NCI-H146 treated with DMSO at 0.1 percent for 48 hours (cell line): ENCODE measurements around the gene LY6G6D.
A peak's percentile ranks its signal among the peaks of the same experiment; 100 is the strongest.

Experiments used
- DNase-seq: peaks from one replicate; lab custom pipeline; 2025; ENCODE audit not compliant: unreplicated experiment; lab: John Stamatoyannopoulos, UW

Gene LY6G6D

GRCh38 chr6:31715022-31715958 is at the start of gene LY6G6D:
LY6G6D (plus strand) TSS chr6:31715348; CDS start chr6:31715356, 8 bp downstream.
- DNase-seq: no peak

- peak; percentile 96 for DNase-seq
Measured at GRCh38 chr6:31665501-31666336, 49.4 kb upstream of the LY6G6D start, which contains the start of gene CSNK2B. CSNK2B (plus strand) TSS chr6:31666080; CDS start chr6:31666832, 752 bp downstream.

GRCh38 chr6:31666337-31666965 is 48.7 kb upstream of the LY6G6D start:
- no peak for DNase-seq

- no peak for DNase-seq
Measured at GRCh38 chr6:31669676-31670075, 45.5 kb upstream of the LY6G6D start, which contains the start of gene LY6G5B. LY6G5B (plus strand) TSS chr6:31669976; CDS start chr6:31670951, 975 bp downstream.

GRCh38 chr6:31676322-31676903 is 38.7 kb upstream of the LY6G6D start:
- DNase-seq: no peak

GRCh38 chr6:31676904-31677303 is 38.2 kb upstream of the LY6G6D start:
- DNase-seq: no peak

GRCh38 chr6:31677955-31678354 is 37.2 kb upstream of the LY6G6D start:
- DNase-seq: no peak

- peak; percentile 81 for DNase-seq
Measured at GRCh38 chr6:31680226-31681134, 34.7 kb upstream of the LY6G6D start, which contains the start of gene LY6G5C. LY6G5C (minus strand) TSS chr6:31681067; CDS start chr6:31680373, 694 bp downstream.

GRCh38 chr6:31681135-31681671 is 33.9 kb upstream of the LY6G6D start:
- DNase-seq: no peak

- no peak for DNase-seq
Measured at GRCh38 chr6:31683591-31683990, 31.6 kb upstream of the LY6G6D start.

- DNase-seq: no peak
Measured at GRCh38 chr6:31686483-31686882, 28.7 kb upstream of the LY6G6D start.

GRCh38 chr6:31687321-31687720 is 27.8 kb upstream of the LY6G6D start:
- DNase-seq: no peak

- no peak for DNase-seq
Measured at GRCh38 chr6:31687860-31688693, 27.1 kb upstream of the LY6G6D start.

GRCh38 chr6:31689249-31690110 is 25.7 kb upstream of the LY6G6D start:
- DNase-seq: no peak

GRCh38 chr6:31690231-31691077 is 24.7 kb upstream of the LY6G6D start:
- DNase-seq: no peak

- DNase-seq: no peak
Measured at GRCh38 chr6:31691078-31691463, 24.1 kb upstream of the LY6G6D start.
